Vagina (tissue), 2 donors: ENCODE measurements around the gene UNK.

Experiments
- CTCF ChIP-seq, 3 experiments: fragments of 450-650 bp in 2 of 3; fragments of 200-600 bp in 1 of 3; sonication (generic) in 1 of 3; IDR thresholded peaks; one replicate each; pipeline ENCODE4 v1.5.1; 2017 to 2019; ENCODE audit warnings: antibody characterized with exemption in 3 of 3, mild to moderate bottlenecking in 2 of 3, moderate library complexity in 2 of 3
- POLR2AphosphoS5 ChIP-seq, 2 donors: sonication (generic); formaldehyde crosslinking; IDR thresholded peaks; one replicate each; pipeline ENCODE4 v1.9.0; 2017; ENCODE audit warnings: antibody characterized with exemption in 2 of 2, mild to moderate bottlenecking in 2 of 2, low read depth in 1 of 2; ENCODE audit not compliant: insufficient read depth in 1 of 2

- TF ChIP-seq CTCF (IDR thresholded peaks at IDR 0.05): no peak
- no peak for TF ChIP-seq POLR2AphosphoS5 (IDR thresholded peaks at IDR 0.05; ENCODE audit: insufficient read depth in 1 of 2, low read depth in 1 of 2)
These were observed 38.2 kb downstream of the UNK start for GRCh38 chr17:75822800-75823166.
